Endothelial cell of umbilical vein (primary cell): ENCODE data around the gene C4orf17. TPM values are rescaled to one million over a fixed set of nuclear protein-coding genes. Genes with fewer than 3 reads are reported as not detected.

ENCODE experiments used
- BruUV-seq: library from RNA; stranded (reverse); fragments of 400-500 nt; replicated peaks from 2 replicates; lab custom pipeline; 2021; lab: Mats Ljungman, UMichigan
- CTCF ChIA-PET: fragments of 300-600, 350-600 bp; sonication (Branson Sonifier 250); formaldehyde crosslinking; loops from one replicate; lab custom pipeline; 2021; ENCODE audit warnings: antibody characterized with exemption, inconsistent platforms; lab: Charles Lee
- POLR2A ChIA-PET: fragments of 300-600, 350-600 bp; sonication (Branson Sonifier 250); formaldehyde crosslinking; loops from one replicate; lab custom pipeline; 2021; ENCODE audit warnings: antibody characterized with exemption, inconsistent platforms; lab: Charles Lee
- DNase-seq: peaks from one replicate; pipeline ENCODE4 v3.0.0-alpha.2; 2011; ENCODE audit warnings: low read depth, low spot score
- FAIRE-seq: peaks from 2 replicates; lab custom pipeline; 2011; peaks lifted over from hg19 to GRCh38; lab: Jason Lieb, UNC
- H2AFZ ChIP-seq: 2 replicates; pipeline ENCODE4 v1.6.0; 2012; ENCODE audit warnings: low read depth, low read length, control low read depth, inconsistent platforms
- H3K27ac ChIP-seq: 2 replicates; pipeline ENCODE4 v1.5.1; 2011; ENCODE audit warnings: low read depth, mild to moderate bottlenecking, control low read depth, low read length, moderate library complexity; ENCODE audit not compliant: insufficient read depth
- H3K27me3 ChIP-seq, 2 experiments: 2 replicates each; pipeline versions ENCODE4 v1.6.0 to v1.6.1; 2011; ENCODE audit warnings: low read length in 2 of 2, mixed read lengths in 1 of 2; ENCODE audit not compliant: control insufficient read depth in 2 of 2, insufficient read depth in 2 of 2
- H3K36me3 ChIP-seq, 2 experiments: 2 replicates in 1 of 2; 3 replicates in 1 of 2; pipeline ENCODE4 v1.5.1; 2011; ENCODE audit warnings: low read length in 2 of 2, mild to moderate bottlenecking in 1 of 2, moderate library complexity in 1 of 2; ENCODE audit not compliant: control insufficient read depth in 2 of 2, insufficient read depth in 2 of 2; ENCODE audit errors: extremely low read depth in 1 of 2
- H3K4me1 ChIP-seq: 3 replicates; pipeline ENCODE4 v1.5.1; 2011; ENCODE audit warnings: mild to moderate bottlenecking, low read length; ENCODE audit not compliant: control insufficient read depth, insufficient read depth; ENCODE audit errors: extremely low read depth
- H3K4me2 ChIP-seq: 2 replicates; pipeline ENCODE4 v1.6.1; 2011; ENCODE audit warnings: low read length, control low read depth, mixed read lengths; ENCODE audit not compliant: insufficient read depth
- H3K4me3 ChIP-seq, 3 experiments: fragments of 200-600 bp in 1 of 3; sonication (generic), shearing (Covaris generic) in 1 of 3; replicated peaks in 1 of 3; 2 replicates each; pipeline ENCODE4 v1.5.1; 2011 to 2016; ENCODE audit warnings: control low read depth in 3 of 3, low read length in 3 of 3, mild to moderate bottlenecking in 2 of 3, inconsistent platforms in 1 of 3, low read depth in 1 of 3, moderate library complexity in 1 of 3; ENCODE audit not compliant: insufficient read depth in 1 of 3
- H3K79me2 ChIP-seq: 2 replicates; pipeline ENCODE4 v1.6.0; 2012; ENCODE audit warnings: low read length, inconsistent platforms; ENCODE audit not compliant: control insufficient read depth, insufficient read depth
- H3K9ac ChIP-seq: replicated peaks from 2 replicates; pipeline ENCODE3; 2011; ENCODE audit warnings: low read length, control low read depth; ENCODE audit not compliant: insufficient read depth; ENCODE audit errors: extremely low read depth
- H3K9me1 ChIP-seq: replicated peaks from 3 replicates; pipeline ENCODE4 v1.6.0; 2011; ENCODE audit warnings: mild to moderate bottlenecking, low read length; ENCODE audit not compliant: control insufficient read depth, insufficient read depth; ENCODE audit errors: extremely low read depth
- H3K9me3 ChIP-seq: replicated peaks from 2 replicates; pipeline ENCODE4 v1.5.1; 2012; ENCODE audit warnings: low read length, inconsistent platforms; ENCODE audit not compliant: control insufficient read depth, insufficient read depth
- H4K20me1 ChIP-seq: replicated peaks from 2 replicates; pipeline ENCODE3; 2011; ENCODE audit warnings: mild to moderate bottlenecking, low read length; ENCODE audit not compliant: control insufficient read depth, insufficient read depth; ENCODE audit errors: extremely low read depth
- CTCF ChIP-seq, 2 donors: IDR thresholded peaks; 1 replicate in 1 of 2; 2 replicates in 1 of 2; pipeline ENCODE4 v1.5.1; 2011; ENCODE audit warnings: low read length in 2 of 2, mild to moderate bottlenecking in 2 of 2, moderate library complexity in 2 of 2, control low read depth in 1 of 2, inconsistent platforms in 1 of 2, low read depth in 1 of 2; ENCODE audit not compliant: insufficient read depth in 1 of 2; ENCODE audit errors: extremely low read depth in 1 of 2
- GATA2 ChIP-seq: IDR thresholded peaks from 2 replicates; pipeline ENCODE4 v1.7.0; 2011; ENCODE audit warnings: low read depth, mild to moderate bottlenecking, moderate library complexity, mixed read lengths, low read length; ENCODE audit not compliant: insufficient read length, insufficient read depth
- JUN ChIP-seq: IDR thresholded peaks from 2 replicates; pipeline ENCODE4 v1.6.1; 2011; ENCODE audit warnings: borderline replicate concordance, low read depth; ENCODE audit not compliant: insufficient read length, insufficient read depth
- MAX ChIP-seq: IDR thresholded peaks from 2 replicates; pipeline ENCODE4 v1.6.1; 2011; ENCODE audit not compliant: insufficient read depth, insufficient read length
- MYC ChIP-seq: IDR thresholded peaks from one replicate; pipeline ENCODE4 v1.6.1; 2011; ENCODE audit warnings: mild to moderate bottlenecking, low read depth, low read length
- POLR2A ChIP-seq: IDR thresholded peaks from 2 replicates; pipeline ENCODE4 v1.6.1; 2012; ENCODE audit warnings: low read depth, mild to moderate bottlenecking, control low read depth, low read length
- POLR2AphosphoS5 ChIP-seq: IDR thresholded peaks from 2 replicates; pipeline ENCODE4 v1.6.1; 2012; ENCODE audit warnings: low read depth, mild to moderate bottlenecking, control low read depth, low read length, moderate library complexity; ENCODE audit not compliant: insufficient read depth
- dilution Hi-C: fragments of 300-500 bp; cut with MboI; formaldehyde crosslinking; loops from one replicate; pipeline ENCODE4 v1.15.0; 2019; ENCODE audit warnings: low sequenced_read_pairs; ENCODE audit not compliant: extremely low pct_ligation_motif_present
- intact Hi-C: fragments of 100-400 bp; cut with micrococcal nuclease; formaldehyde crosslinking; loops from one replicate; pipeline ENCODE4 v1.10.0; 2022
- polyA plus RNA-seq, 4 experiments: library from polyadenylated mRNA; depleted of rRNA in 3 of 4; stranded (reverse) in 3 of 4; unstranded in 1 of 4; fragments of >200 nt; gene quantifications; 2 replicates each; pipeline versions ENCODE4 v1.2.1 to v1.2.3, GENCODE V29; 2011 to 2012; ENCODE audit warnings: missing spikeins in 1 of 4
- total RNA-seq: library from RNA; stranded (reverse); gene quantifications from 2 replicates; pipeline ENCODE4 v1.2.3, GENCODE V29; 2021

C4orf17 gene
- total and polyA plus RNA-seq, 2 donors (not counting 3 experiments of a cell fraction or from before 2014, with no cell fraction given), result not detected

- no peak overlapping the region for H3K4me2 ChIP-seq
- no peaks in the 10 kb centered on the region for H3K36me3 ChIP-seq
- DNase-seq, result no peak
- H2AFZ ChIP-seq, result no peak overlapping the region
- H3K79me2 ChIP-seq, result no peaks in the 10 kb centered on the region
- no peaks in the 10 kb centered on the region for H3K9me3 ChIP-seq
- H3K9me1 ChIP-seq, result no peaks in the 10 kb centered on the region
- no peak for TF ChIP-seq CTCF (IDR thresholded peaks at IDR 0.05; ENCODE audit: extremely low read depth in 1 of 2, insufficient read depth in 1 of 2, low read depth in 1 of 2, low read length in 2 of 2)
- no peak for TF ChIP-seq POLR2A
- no peak for TF ChIP-seq MYC
- TF ChIP-seq GATA2, result no peak
- TF ChIP-seq POLR2AphosphoS5, result no peak
- no peak for TF ChIP-seq JUN
- TF ChIP-seq MAX, result no peak
- no peaks in the 10 kb centered on the region for H3K27me3 ChIP-seq
- no peak overlapping the region for H3K27ac ChIP-seq
- POLR2A ChIA-PET, result no interaction called here
- dilution Hi-C loops (no loop called here), intact Hi-C loops (no loop called here)
- no peak overlapping the region for H3K4me3 ChIP-seq
- no peaks in the 10 kb centered on the region for H4K20me1 ChIP-seq
- no peak for FAIRE-seq
- no TSS peak for BruUV-seq
- CTCF ChIA-PET, result interaction anchor here (1.1 kb wide), 2 partner anchors 8 to 11 kb away, joined by 3 read pairs; partner anchors contain the start of gene TRMT10A
- no peaks in the 10 kb centered on the region for H3K4me1 ChIP-seq
- no peak overlapping the region for H3K9ac ChIP-seq
These were observed 42.1 kb downstream of the C4orf17 start for GRCh38 chr4:99552872-99553271.
